SK-N-SH (cell line): Measurements from ENCODE around the gene NEK6. TPM values are rescaled to one million over a fixed set of nuclear protein-coding genes. Genes with fewer than 3 reads are reported as not detected.

ENCODE experiments used
- CTCF ChIA-PET: fragments of 300-600, 350-600 bp; formaldehyde crosslinking; extraction: SDS; loops from one replicate; lab custom pipeline; 2021; lab: Yijun Ruan, JAX
- POLR2A ChIA-PET: fragments of 350-600 bp; sonication (Branson Sonifier 250); formaldehyde crosslinking; extraction: SDS; loops from one replicate; lab custom pipeline; 2020; ENCODE audit warnings: antibody characterized with exemption, inconsistent platforms; lab: Yijun Ruan, JAX
- DNase-seq: peaks from one replicate; pipeline ENCODE4 v3.0.0; 2012
- H2AFZ ChIP-seq: fragments of 200-600 bp; sonication (generic); 2 replicates; pipeline ENCODE4 v1.8.1; 2016; ENCODE audit warnings: antibody characterized with exemption, mild to moderate bottlenecking, low read depth
- H3F3A ChIP-seq: fragments of 200-600 bp; sonication (generic); replicated peaks from 2 replicates; pipeline ENCODE3; 2016; ENCODE audit warnings: antibody characterized with exemption, mild to moderate bottlenecking; ENCODE audit not compliant: insufficient read depth
- H3K27ac ChIP-seq, 2 experiments: fragments of 200-500 bp in 1 of 2; fragments of 200-600 bp in 1 of 2; sonication (Bioruptor generic) in 1 of 2; sonication (generic), shearing (Covaris generic) in 1 of 2; 2 replicates each; pipeline versions ENCODE4 v1.5.1 to v1.6.1; 2014 to 2016; ENCODE audit warnings: low read depth in 2 of 2, inconsistent platforms in 1 of 2, low read length in 1 of 2, mild to moderate bottlenecking in 1 of 2, mixed read lengths in 1 of 2
- H3K27me3 ChIP-seq: fragments of 200-600 bp; sonication (generic), shearing (Covaris generic); 2 replicates; pipeline ENCODE4 v1.6.1; 2016; ENCODE audit warnings: mixed run types; ENCODE audit not compliant: insufficient read depth
- H3K36me3 ChIP-seq, 2 experiments: fragments of 200-500 bp in 1 of 2; fragments of 200-600 bp in 1 of 2; sonication (Bioruptor generic) in 1 of 2; sonication (generic) in 1 of 2; replicated peaks in 1 of 2; 2 replicates each; pipeline versions ENCODE3 to v1.5.1; 2014 to 2016; ENCODE audit warnings: low read length in 1 of 2, mild to moderate bottlenecking in 1 of 2; ENCODE audit not compliant: insufficient read depth in 2 of 2, control insufficient read depth in 1 of 2
- H3K4me1 ChIP-seq, 2 experiments: fragments of 200-500 bp in 1 of 2; fragments of 200-600 bp in 1 of 2; sonication (Bioruptor generic) in 1 of 2; sonication (generic), shearing (Covaris generic) in 1 of 2; 2 replicates each; pipeline versions ENCODE4 v1.5.1 to v1.6.1; 2014 to 2016; ENCODE audit warnings: low read depth in 1 of 2, low read length in 1 of 2, mixed run types in 1 of 2; ENCODE audit not compliant: insufficient read depth in 2 of 2, control insufficient read depth in 1 of 2
- H3K4me2 ChIP-seq: fragments of 200-600 bp; sonication (generic), shearing (Covaris generic); 2 replicates; pipeline ENCODE4 v1.6.1; 2017; ENCODE audit warnings: mixed run types
- H3K4me3 ChIP-seq, 2 experiments: fragments of 200-500 bp in 1 of 2; fragments of 200-600 bp in 1 of 2; sonication (Bioruptor generic) in 1 of 2; sonication (generic), shearing (Covaris generic) in 1 of 2; 2 replicates each; pipeline versions ENCODE4 v1.5.1 to v1.8.1; 2014 to 2016; ENCODE audit warnings: low read depth in 2 of 2, inconsistent platforms in 1 of 2, low read length in 1 of 2, mild to moderate bottlenecking in 1 of 2, mixed read lengths in 1 of 2, moderate library complexity in 1 of 2
- H3K79me2 ChIP-seq: fragments of 200-600 bp; sonication (generic); 2 replicates; pipeline ENCODE4 v1.8.1; 2017; ENCODE audit warnings: mild to moderate bottlenecking; ENCODE audit not compliant: insufficient read depth
- H3K9ac ChIP-seq: fragments of 200-600 bp; sonication (generic); 2 replicates; pipeline ENCODE4 v1.6.1; 2017; ENCODE audit warnings: mixed run types
- H3K9me2 ChIP-seq: fragments of 200-600 bp; sonication (generic); 2 replicates; pipeline ENCODE4 v1.6.1; 2017; ENCODE audit warnings: mixed run types
- H3K9me3 ChIP-seq: fragments of 200-600 bp; sonication (generic); 2 replicates; pipeline ENCODE4 v1.6.1; 2017; ENCODE audit warnings: mixed run types, mild to moderate bottlenecking, moderate library complexity
- H4K20me1 ChIP-seq: fragments of 200-600 bp; sonication (generic); 2 replicates; pipeline ENCODE4 v1.6.1; 2017; ENCODE audit warnings: mild to moderate bottlenecking, mixed run types; ENCODE audit not compliant: insufficient read depth
- EP300 ChIP-seq, 2 experiments: IDR thresholded peaks; 2 replicates each; pipeline versions ENCODE4 v1.4.0 to v1.6.1; 2012; ENCODE audit warnings: borderline replicate concordance in 1 of 2, low read depth in 1 of 2, low read length in 1 of 2
- FOSL2 ChIP-seq: IDR thresholded peaks from 2 replicates; pipeline ENCODE4 v1.4.0; 2012; ENCODE audit warnings: low read depth, mild to moderate bottlenecking, moderate library complexity, borderline replicate concordance
- FOXM1 ChIP-seq: IDR thresholded peaks from 2 replicates; pipeline ENCODE4 v1.4.0; 2012; ENCODE audit warnings: low read depth, mild to moderate bottlenecking
- IRF3 ChIP-seq: fragments of 150-350 bp; IDR thresholded peaks from 2 replicates; pipeline ENCODE4 v1.6.1; 2016; ENCODE audit warnings: mild to moderate bottlenecking, low read depth, low read length
- JUND ChIP-seq: IDR thresholded peaks from 2 replicates; pipeline ENCODE4 v1.4.0; 2012
- MAX ChIP-seq: IDR thresholded peaks from 2 replicates; pipeline ENCODE4 v1.4.0; 2012; ENCODE audit warnings: low read depth
- MEF2A ChIP-seq: IDR thresholded peaks from 2 replicates; pipeline ENCODE4 v1.4.0; 2012; ENCODE audit warnings: low read depth, borderline replicate concordance
- MXI1 ChIP-seq: IDR thresholded peaks from 2 replicates; pipeline ENCODE4 v1.6.1; 2012; ENCODE audit warnings: mild to moderate bottlenecking, low read depth, low read length, improper control_type of control experiment
- RFX5 ChIP-seq: IDR thresholded peaks from 2 replicates; pipeline ENCODE4 v1.6.1; 2012; ENCODE audit warnings: mild to moderate bottlenecking, improper control_type of control experiment, low read length
- RXRA ChIP-seq: IDR thresholded peaks from 2 replicates; pipeline ENCODE4 v1.4.0; 2012; ENCODE audit warnings: low read depth, mild to moderate bottlenecking, borderline replicate concordance
- SIN3A ChIP-seq: IDR thresholded peaks from 2 replicates; pipeline ENCODE4 v1.6.1; 2012; ENCODE audit warnings: low read depth, mild to moderate bottlenecking, low read length, moderate library complexity, borderline replicate concordance
- SMC3 ChIP-seq: IDR thresholded peaks from 2 replicates; pipeline ENCODE4 v1.6.1; 2012; ENCODE audit warnings: low read depth, low read length, improper control_type of control experiment
- TAF1 ChIP-seq: IDR thresholded peaks from 2 replicates; pipeline ENCODE4 v1.6.1; 2012; ENCODE audit warnings: low read depth, mild to moderate bottlenecking, low read length, moderate library complexity, borderline replicate concordance
- YY1 ChIP-seq: IDR thresholded peaks from 2 replicates; pipeline ENCODE4 v1.4.0; 2012; ENCODE audit warnings: low read depth, mild to moderate bottlenecking
- WGBS: methylation state at CpG from one replicate; pipeline ENCODE4 v1.1.6; 2017; ENCODE audit warnings: low lambda C conversion rate; 5-methylcytosine and 5-hydroxymethylcytosine counted together
- polyA plus RNA-seq, 3 experiments: library from polyadenylated mRNA; depleted of rRNA; stranded (reverse); fragments of >200 nt; gene quantifications; 2 replicates each; pipeline ENCODE4 v1.2.3, GENCODE V29; 2012
- TF ChIP-seq, protein P1 (sequence below): IDR thresholded peaks from 2 replicates; pipeline ENCODE4 v1.4.0; 2012; ENCODE audit warnings: low read depth, borderline replicate concordance
- TF ChIP-seq, protein P2 (sequence below): fragments of 150-350 bp; IDR thresholded peaks from 2 replicates; pipeline ENCODE4 v1.6.1; 2017; ENCODE audit warnings: antibody characterized with exemption, low read length, low read depth, borderline replicate concordance
- TF ChIP-seq, protein P3 (sequence below): fragments of 200-600 bp; sonication (generic); IDR thresholded peaks from 2 replicates; pipeline ENCODE4 v1.6.1; 2017; ENCODE audit warnings: antibody characterized with exemption, mild to moderate bottlenecking, moderate library complexity

The NEK6 gene
- polyA plus RNA-seq, 1 of the 3 experiments (the other 2 are of a cell fraction), result 89.8 TPM

DNA sequence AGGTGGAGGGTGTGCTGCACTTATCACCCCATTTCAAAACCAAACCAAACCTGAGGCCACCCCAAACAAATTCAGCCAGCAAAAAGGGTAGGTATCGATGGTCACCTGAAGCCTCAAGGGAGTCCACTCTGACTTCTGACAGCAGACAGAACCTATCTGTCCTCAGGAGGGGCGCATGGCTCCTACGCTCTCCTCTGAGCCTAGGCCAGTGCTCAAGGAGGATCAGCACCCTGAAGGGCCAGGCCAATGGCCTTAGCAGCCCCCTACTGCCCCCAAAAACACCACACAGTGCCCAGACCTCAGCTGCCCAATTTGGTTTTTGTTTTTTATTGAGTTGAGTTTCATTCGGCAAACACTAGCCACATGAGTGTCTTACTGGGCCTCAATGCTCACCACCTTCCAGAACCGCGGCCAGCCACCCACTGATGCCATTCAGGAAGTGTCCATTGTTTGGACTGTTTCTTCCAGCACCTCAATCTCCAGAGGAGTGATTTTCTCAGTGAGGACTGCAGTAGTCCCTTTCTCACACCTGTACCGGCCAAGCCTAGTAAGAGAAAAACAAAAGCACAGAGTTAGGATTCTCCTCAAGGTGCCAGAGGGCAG lies 95.5 kb downstream of the NEK6 start:
- Histone ChIP-seq H3K9me2 (no peaks in the 10 kb centered on the region), H2AFZ (no peak overlapping the region), H3K9ac (no peak overlapping the region), H3F3A (peaks cover 44% of the 10 kb centered on the region), H4K20me1 (peaks cover 58% of the 10 kb centered on the region), H3K4me2 (no peak overlapping the region), H3K9me3 (no peaks in the 10 kb centered on the region), H3K36me3 (peaks cover 22 to 73% of the 10 kb centered on the region in 2 experiments), H3K27me3 (no peaks in the 10 kb centered on the region), H3K4me1 (no peaks in the 10 kb centered on the region; a peak in 1 of 4 replicates), H3K4me3 (no peak overlapping the region), H3K79me2 (peaks cover 26% of the 10 kb centered on the region; the same call in 1 of the 2 replicates), H3K27ac (no peak overlapping the region)
- ChIA-PET POLR2A (no interaction called here), CTCF (no interaction called here)
- 98% methylated on average over 7 of the region's 7 CpGs for WGBS
- no peak for TF ChIP-seq RFX5
- TF ChIP-seq EP300 (IDR thresholded peaks at IDR 0.05; ENCODE audit: borderline replicate concordance in 1 of 2, low read depth in 1 of 2, low read length in 1 of 2), result no peak
- TF ChIP-seq FOSL2, result no peak
- no peak for TF ChIP-seq YY1
- TF ChIP-seq, protein P1, sequence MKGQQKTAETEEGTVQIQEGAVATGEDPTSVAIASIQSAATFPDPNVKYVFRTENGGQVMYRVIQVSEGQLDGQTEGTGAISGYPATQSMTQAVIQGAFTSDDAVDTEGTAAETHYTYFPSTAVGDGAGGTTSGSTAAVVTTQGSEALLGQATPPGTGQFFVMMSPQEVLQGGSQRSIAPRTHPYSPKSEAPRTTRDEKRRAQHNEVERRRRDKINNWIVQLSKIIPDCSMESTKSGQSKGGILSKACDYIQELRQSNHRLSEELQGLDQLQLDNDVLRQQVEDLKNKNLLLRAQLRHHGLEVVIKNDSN, result no peak
- no peak for TF ChIP-seq MEF2A
- no peak for TF ChIP-seq TAF1
- TF ChIP-seq IRF3, result no peak
- TF ChIP-seq, protein P2, sequence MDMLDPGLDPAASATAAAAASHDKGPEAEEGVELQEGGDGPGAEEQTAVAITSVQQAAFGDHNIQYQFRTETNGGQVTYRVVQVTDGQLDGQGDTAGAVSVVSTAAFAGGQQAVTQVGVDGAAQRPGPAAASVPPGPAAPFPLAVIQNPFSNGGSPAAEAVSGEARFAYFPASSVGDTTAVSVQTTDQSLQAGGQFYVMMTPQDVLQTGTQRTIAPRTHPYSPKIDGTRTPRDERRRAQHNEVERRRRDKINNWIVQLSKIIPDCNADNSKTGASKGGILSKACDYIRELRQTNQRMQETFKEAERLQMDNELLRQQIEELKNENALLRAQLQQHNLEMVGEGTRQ, result no peak
- TF ChIP-seq MAX, result no peak
- no peak for TF ChIP-seq MXI1
- TF ChIP-seq RXRA, result no peak
- TF ChIP-seq JUND, result no peak
- no peak for TF ChIP-seq FOXM1
- TF ChIP-seq, protein P3, sequence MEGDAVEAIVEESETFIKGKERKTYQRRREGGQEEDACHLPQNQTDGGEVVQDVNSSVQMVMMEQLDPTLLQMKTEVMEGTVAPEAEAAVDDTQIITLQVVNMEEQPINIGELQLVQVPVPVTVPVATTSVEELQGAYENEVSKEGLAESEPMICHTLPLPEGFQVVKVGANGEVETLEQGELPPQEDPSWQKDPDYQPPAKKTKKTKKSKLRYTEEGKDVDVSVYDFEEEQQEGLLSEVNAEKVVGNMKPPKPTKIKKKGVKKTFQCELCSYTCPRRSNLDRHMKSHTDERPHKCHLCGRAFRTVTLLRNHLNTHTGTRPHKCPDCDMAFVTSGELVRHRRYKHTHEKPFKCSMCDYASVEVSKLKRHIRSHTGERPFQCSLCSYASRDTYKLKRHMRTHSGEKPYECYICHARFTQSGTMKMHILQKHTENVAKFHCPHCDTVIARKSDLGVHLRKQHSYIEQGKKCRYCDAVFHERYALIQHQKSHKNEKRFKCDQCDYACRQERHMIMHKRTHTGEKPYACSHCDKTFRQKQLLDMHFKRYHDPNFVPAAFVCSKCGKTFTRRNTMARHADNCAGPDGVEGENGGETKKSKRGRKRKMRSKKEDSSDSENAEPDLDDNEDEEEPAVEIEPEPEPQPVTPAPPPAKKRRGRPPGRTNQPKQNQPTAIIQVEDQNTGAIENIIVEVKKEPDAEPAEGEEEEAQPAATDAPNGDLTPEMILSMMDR, result no peak
- TF ChIP-seq SIN3A, result no peak
- TF ChIP-seq SMC3, result no peak
- DNase-seq, result no peak
